H9 (cell line): Measurements from ENCODE around the gene AMD1. TPM values are rescaled to one million over a fixed set of nuclear protein-coding genes. Genes with fewer than 3 reads are reported as not detected.

Experiments used
- DNase-seq: peaks from one replicate; pipeline ENCODE4 v3.0.0-alpha.2; 2017
- H2AFZ ChIP-seq: one replicate; pipeline ENCODE4 v1.6.1; 2013; ENCODE audit warnings: mild to moderate bottlenecking, low read length, control low read depth, moderate library complexity
- H2AK5ac ChIP-seq: 2 replicates; pipeline ENCODE4 v1.6.1; 2013; ENCODE audit warnings: low read length, control low read depth, mixed read lengths; ENCODE audit not compliant: insufficient read length
- H2BK120ac ChIP-seq: one replicate; pipeline ENCODE4 v1.6.1; 2013; ENCODE audit warnings: low read depth, mild to moderate bottlenecking, low read length, control low read depth, inconsistent platforms; ENCODE audit not compliant: poor library complexity, severe bottlenecking
- H2BK12ac ChIP-seq: 2 replicates; pipeline ENCODE4 v1.6.1; 2013; ENCODE audit warnings: low read length, control low read depth, mixed read lengths, low read depth; ENCODE audit not compliant: insufficient read length
- H2BK15ac ChIP-seq: 2 replicates; pipeline ENCODE4 v1.6.1; 2013; ENCODE audit warnings: low read depth, low read length, control low read depth
- H2BK20ac ChIP-seq: one replicate; pipeline ENCODE4 v1.6.1; 2013; ENCODE audit warnings: low read depth, mild to moderate bottlenecking, low read length, control low read depth, inconsistent platforms; ENCODE audit not compliant: poor library complexity, severe bottlenecking
- H2BK5ac ChIP-seq: 2 replicates; pipeline ENCODE4 v1.6.1; 2013; ENCODE audit warnings: low read length, control low read depth, mixed read lengths; ENCODE audit not compliant: insufficient read length
- H3K14ac ChIP-seq: 2 replicates; pipeline ENCODE4 v1.6.1; 2013; ENCODE audit warnings: low read length, control low read depth; ENCODE audit not compliant: insufficient read depth
- H3K18ac ChIP-seq: 2 replicates; pipeline ENCODE4 v1.6.1; 2013; ENCODE audit warnings: low read depth, mild to moderate bottlenecking, mixed read lengths, low read length, control low read depth; ENCODE audit not compliant: insufficient read length
- H3K23ac ChIP-seq: 2 replicates; pipeline ENCODE4 v1.6.1; 2013; ENCODE audit warnings: low read length, control low read depth, mixed read lengths, low read depth; ENCODE audit not compliant: insufficient read length
- H3K23me2 ChIP-seq: 2 replicates; pipeline ENCODE4 v1.6.1; 2013; ENCODE audit warnings: low read depth, mild to moderate bottlenecking, mixed read lengths, low read length, control low read depth; ENCODE audit not compliant: insufficient read length, poor library complexity, severe bottlenecking
- H3K27ac ChIP-seq: 2 replicates; pipeline ENCODE4 v1.5.1; 2013; ENCODE audit warnings: low read length, control low read depth, mixed read lengths, low read depth; ENCODE audit not compliant: insufficient read length
- H3K27me3 ChIP-seq: 2 replicates; pipeline ENCODE4 v1.6.1; 2013; ENCODE audit warnings: low read length, control low read depth, inconsistent platforms; ENCODE audit not compliant: insufficient read depth
- H3K4ac ChIP-seq: 2 replicates; pipeline ENCODE4 v1.6.1; 2013; ENCODE audit warnings: low read depth, mild to moderate bottlenecking, control low read depth, inconsistent platforms, low read length, moderate library complexity
- H3K4me1 ChIP-seq: 2 replicates; pipeline ENCODE4 v1.6.1; 2013; ENCODE audit warnings: low read length, control low read depth, inconsistent platforms; ENCODE audit not compliant: insufficient read depth
- H3K4me2 ChIP-seq: 2 replicates; pipeline ENCODE4 v1.6.1; 2013; ENCODE audit warnings: low read length, control low read depth, mixed read lengths; ENCODE audit not compliant: insufficient read length, insufficient read depth
- H3K56ac ChIP-seq: 2 replicates; pipeline ENCODE4 v1.6.1; 2013; ENCODE audit warnings: low read depth, mild to moderate bottlenecking, mixed read lengths, low read length, control low read depth; ENCODE audit not compliant: insufficient read length
- H3K79me1 ChIP-seq: 2 replicates; pipeline ENCODE4 v1.6.1; 2013; ENCODE audit warnings: low read depth, mild to moderate bottlenecking, moderate library complexity, low read length, control low read depth, inconsistent platforms; ENCODE audit not compliant: insufficient read depth, poor library complexity, severe bottlenecking
- H3K79me2 ChIP-seq: 2 replicates; pipeline ENCODE4 v1.6.1; 2013; ENCODE audit warnings: low read length, control low read depth, inconsistent platforms; ENCODE audit not compliant: insufficient read depth
- H3K9ac ChIP-seq: 2 replicates; pipeline ENCODE4 v1.6.1; 2013; ENCODE audit warnings: low read length, control low read depth, mixed read lengths; ENCODE audit not compliant: insufficient read length; ENCODE audit errors: extremely low read depth
- H3K9me3 ChIP-seq: one replicate; pipeline ENCODE4 v1.6.1; 2013; ENCODE audit warnings: low read depth, low read length, inconsistent platforms; ENCODE audit not compliant: control insufficient read depth
- H3T11ph ChIP-seq: one replicate; pipeline ENCODE4 v1.6.1; 2013; ENCODE audit warnings: mild to moderate bottlenecking, low read length, control low read depth, inconsistent platforms
- H4K20me1 ChIP-seq: one replicate; pipeline ENCODE4 v1.6.1; 2013; ENCODE audit not compliant: control insufficient read depth, insufficient read length, insufficient read depth
- H4K5ac ChIP-seq: 2 replicates; pipeline ENCODE4 v1.6.1; 2013; ENCODE audit warnings: low read depth, mild to moderate bottlenecking, mixed read lengths, low read length, control low read depth; ENCODE audit not compliant: insufficient read length
- H4K8ac ChIP-seq: replicated peaks from 2 replicates; pipeline ENCODE4 v1.6.1; 2013; ENCODE audit warnings: low read length, control low read depth, mixed read lengths, low read depth; ENCODE audit not compliant: insufficient read length
- H4K91ac ChIP-seq: 2 replicates; pipeline ENCODE4 v1.6.1; 2013; ENCODE audit warnings: low read depth, mild to moderate bottlenecking, moderate library complexity, mixed read lengths, low read length, control low read depth; ENCODE audit not compliant: insufficient read length
- H3K27ac Mint-ChIP-seq, 3 experiments: 2 replicates in 2 of 3; 3 replicates in 1 of 3; pipeline ENCODE4 v1.8.0; 2020 to 2021; ENCODE audit warnings: mixed read lengths in 3 of 3, mild to moderate bottlenecking in 1 of 3, moderate library complexity in 1 of 3
- H3K27me3 Mint-ChIP-seq: 2 replicates; pipeline ENCODE4 v1.8.0; 2021; ENCODE audit warnings: low read depth, mild to moderate bottlenecking, moderate library complexity, mixed read lengths
- H3K36me3 Mint-ChIP-seq, 3 experiments: 2 replicates in 2 of 3; 3 replicates in 1 of 3; pipeline ENCODE4 v1.8.0; 2020 to 2021; ENCODE audit warnings: low read depth in 3 of 3, mixed read lengths in 3 of 3; ENCODE audit not compliant: insufficient read depth in 1 of 3
- H3K4me1 Mint-ChIP-seq, 2 experiments: 2 replicates each; pipeline ENCODE4 v1.8.0; 2020; ENCODE audit warnings: mixed read lengths in 2 of 2
- H3K4me3 Mint-ChIP-seq, 2 experiments: 2 replicates in 1 of 2; 3 replicates in 1 of 2; pipeline ENCODE4 v1.8.0; 2020 to 2021; ENCODE audit warnings: mild to moderate bottlenecking in 2 of 2, mixed read lengths in 2 of 2, moderate library complexity in 1 of 2
- H3K9me3 Mint-ChIP-seq, 2 experiments: 2 replicates in 1 of 2; 3 replicates in 1 of 2; pipeline ENCODE4 v1.8.0; 2020; ENCODE audit warnings: mild to moderate bottlenecking in 2 of 2, mixed read lengths in 2 of 2, moderate library complexity in 1 of 2
- WGBS: extraction: QIAGEN DNeasy Blood & Tissue Kit; methylation state at CpG from one replicate; pipeline ENCODE4 v1.1.7; 2013; ENCODE audit warnings: missing lambda C conversion rate, low lambda C conversion rate, mixed read lengths; ENCODE audit not compliant: insufficient read length; ENCODE audit errors: extremely low coverage; 5-methylcytosine and 5-hydroxymethylcytosine counted together
- total RNA-seq: library from RNA; stranded (reverse); gene quantifications from 2 replicates; pipeline ENCODE4 v1.2.1, GENCODE V29; 2021
- TF ChIP-seq, protein P1 (sequence below): fragments of 200-600 bp; sonication (generic); conservative IDR thresholded peaks from 3 replicates; pipeline ENCODE4 v1.8.0; 2021; ENCODE audit warnings: antibody characterized with exemption, mild to moderate bottlenecking

Gene AMD1
- total RNA-seq, 1 experiment from 2014 or later: 162 TPM

DNA sequence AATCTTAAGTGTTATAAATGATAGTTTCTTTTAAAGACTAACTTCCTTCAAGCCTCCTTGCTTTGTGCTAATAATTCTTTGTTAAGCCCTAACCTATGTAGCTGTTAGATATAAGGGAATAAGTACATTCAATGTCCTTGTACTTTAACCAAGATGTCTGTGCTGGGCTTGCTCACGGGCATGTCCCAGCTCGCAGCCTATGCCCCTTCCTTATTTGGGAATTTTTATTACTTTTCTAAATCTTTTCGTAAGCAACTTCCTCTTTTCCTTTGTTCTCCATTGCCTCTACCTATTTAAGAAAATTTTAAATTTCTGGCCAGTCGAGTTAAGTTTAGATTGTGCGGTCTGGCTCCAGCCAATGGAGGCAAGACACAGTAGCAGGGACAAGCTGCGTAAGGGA lies 33.3 kb upstream of the AMD1 start:
- H2BK20ac ChIP-seq: no peak overlapping the region

More for the DNA sequence above, 33.3 kb upstream of the AMD1 start:
- Histone ChIP-seq H3K79me2 (no peaks in the 10 kb centered on the region), H4K8ac (no peak overlapping the region), H3K27ac (no peak overlapping the region), H4K5ac (no peak overlapping the region), H3K9me3 (no peaks in the 10 kb centered on the region), H3K27me3 (no peaks in the 10 kb centered on the region), H2AK5ac (no peak overlapping the region), H3K14ac (no peak overlapping the region), H3K23me2 (no peaks in the 10 kb centered on the region), H3K4ac (no peak overlapping the region), H3K9ac (no peak overlapping the region), H4K91ac (no peak overlapping the region), H2BK120ac (no peak overlapping the region), H2BK15ac (no peak overlapping the region), H3K56ac (no peak overlapping the region), H2BK5ac (no peak overlapping the region), H3K23ac (no peak overlapping the region), H3K4me2 (no peak overlapping the region), H2AFZ (no peak overlapping the region), H3K79me1 (no peaks in the 10 kb centered on the region), H3K18ac (no peak overlapping the region), H3T11ph (no peak overlapping the region), H2BK12ac (no peak overlapping the region), H3K4me1 (no peaks in the 10 kb centered on the region), H4K20me1 (no peaks in the 10 kb centered on the region)
- WGBS: no CpG with 5 or more reads among the region's 6 CpGs
- H3K4me1 Mint-ChIP-seq: no peaks in the 10 kb centered on the region
- TF ChIP-seq, protein P1, sequence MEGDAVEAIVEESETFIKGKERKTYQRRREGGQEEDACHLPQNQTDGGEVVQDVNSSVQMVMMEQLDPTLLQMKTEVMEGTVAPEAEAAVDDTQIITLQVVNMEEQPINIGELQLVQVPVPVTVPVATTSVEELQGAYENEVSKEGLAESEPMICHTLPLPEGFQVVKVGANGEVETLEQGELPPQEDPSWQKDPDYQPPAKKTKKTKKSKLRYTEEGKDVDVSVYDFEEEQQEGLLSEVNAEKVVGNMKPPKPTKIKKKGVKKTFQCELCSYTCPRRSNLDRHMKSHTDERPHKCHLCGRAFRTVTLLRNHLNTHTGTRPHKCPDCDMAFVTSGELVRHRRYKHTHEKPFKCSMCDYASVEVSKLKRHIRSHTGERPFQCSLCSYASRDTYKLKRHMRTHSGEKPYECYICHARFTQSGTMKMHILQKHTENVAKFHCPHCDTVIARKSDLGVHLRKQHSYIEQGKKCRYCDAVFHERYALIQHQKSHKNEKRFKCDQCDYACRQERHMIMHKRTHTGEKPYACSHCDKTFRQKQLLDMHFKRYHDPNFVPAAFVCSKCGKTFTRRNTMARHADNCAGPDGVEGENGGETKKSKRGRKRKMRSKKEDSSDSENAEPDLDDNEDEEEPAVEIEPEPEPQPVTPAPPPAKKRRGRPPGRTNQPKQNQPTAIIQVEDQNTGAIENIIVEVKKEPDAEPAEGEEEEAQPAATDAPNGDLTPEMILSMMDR: no peak
- no peak overlapping the region for H3K27ac Mint-ChIP-seq
- H3K4me3 Mint-ChIP-seq: no peak overlapping the region
- no peaks in the 10 kb centered on the region; a peak in 1 of 5 replicates for H3K9me3 Mint-ChIP-seq
- H3K36me3 Mint-ChIP-seq: no peaks in the 10 kb centered on the region
- no peak for DNase-seq
- H3K27me3 Mint-ChIP-seq: no peaks in the 10 kb centered on the region
